DND-41 (cell line): Measurements from ENCODE around the gene CSHL1.

Experiments
- EZH2 ChIP-seq: IDR thresholded peaks from 3 replicates; pipeline ENCODE4 v1.6.1; 2012; ENCODE audit warnings: borderline replicate concordance, low read depth, mild to moderate bottlenecking, moderate library complexity, low read length, inconsistent platforms; ENCODE audit not compliant: severe bottlenecking
- TF ChIP-seq, protein P1 (sequence below): IDR thresholded peaks from 2 replicates; pipeline ENCODE4 v1.5.1; 2012; ENCODE audit warnings: borderline replicate concordance, low read length, moderate library complexity, mild to moderate bottlenecking; ENCODE audit not compliant: poor library complexity, severe bottlenecking; ENCODE audit errors: extremely low read depth

- TF ChIP-seq EZH2 = no peak
- TF ChIP-seq, protein P1, sequence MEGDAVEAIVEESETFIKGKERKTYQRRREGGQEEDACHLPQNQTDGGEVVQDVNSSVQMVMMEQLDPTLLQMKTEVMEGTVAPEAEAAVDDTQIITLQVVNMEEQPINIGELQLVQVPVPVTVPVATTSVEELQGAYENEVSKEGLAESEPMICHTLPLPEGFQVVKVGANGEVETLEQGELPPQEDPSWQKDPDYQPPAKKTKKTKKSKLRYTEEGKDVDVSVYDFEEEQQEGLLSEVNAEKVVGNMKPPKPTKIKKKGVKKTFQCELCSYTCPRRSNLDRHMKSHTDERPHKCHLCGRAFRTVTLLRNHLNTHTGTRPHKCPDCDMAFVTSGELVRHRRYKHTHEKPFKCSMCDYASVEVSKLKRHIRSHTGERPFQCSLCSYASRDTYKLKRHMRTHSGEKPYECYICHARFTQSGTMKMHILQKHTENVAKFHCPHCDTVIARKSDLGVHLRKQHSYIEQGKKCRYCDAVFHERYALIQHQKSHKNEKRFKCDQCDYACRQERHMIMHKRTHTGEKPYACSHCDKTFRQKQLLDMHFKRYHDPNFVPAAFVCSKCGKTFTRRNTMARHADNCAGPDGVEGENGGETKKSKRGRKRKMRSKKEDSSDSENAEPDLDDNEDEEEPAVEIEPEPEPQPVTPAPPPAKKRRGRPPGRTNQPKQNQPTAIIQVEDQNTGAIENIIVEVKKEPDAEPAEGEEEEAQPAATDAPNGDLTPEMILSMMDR = no peak
Observed at GRCh38 chr17:63955232-63955631, 44.2 kb upstream of the CSHL1 start.
